ENCODE measurements around the gene ZNF385A.

ZNF385A gene

DNA sequence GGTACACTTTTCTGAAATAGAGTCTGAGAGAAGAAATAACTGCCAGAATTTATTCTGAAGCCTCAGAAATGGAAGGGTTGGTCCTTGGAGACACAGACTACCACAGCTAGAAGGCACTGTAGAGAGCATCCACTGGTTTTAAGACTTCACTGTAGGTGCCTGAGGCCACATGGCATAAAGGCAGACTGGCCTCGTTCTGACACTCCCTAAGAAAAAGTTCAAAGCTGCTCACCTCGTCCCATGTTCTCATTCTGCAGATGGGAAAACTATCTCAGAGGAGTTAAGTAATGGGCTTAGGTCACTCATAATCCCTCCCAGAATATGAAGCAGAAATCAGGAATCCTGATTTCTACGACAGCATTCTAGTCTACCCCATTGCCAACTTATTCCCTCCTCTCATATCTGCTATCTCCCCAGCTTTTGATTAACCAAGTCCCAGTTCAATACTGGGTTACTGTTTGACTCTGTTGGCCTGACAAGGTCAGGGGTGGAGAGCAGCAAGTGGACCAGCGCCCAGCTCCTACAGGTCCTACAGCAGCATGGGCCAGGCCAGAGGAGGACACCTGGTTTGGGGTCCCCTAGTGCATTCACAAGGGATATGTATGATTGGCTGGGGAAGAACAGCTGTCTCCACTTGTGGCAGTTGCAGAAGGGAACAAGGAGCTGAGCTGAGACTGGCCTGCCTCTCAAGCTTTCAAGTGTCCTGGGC is 30.8 kb upstream of the ZNF385A start:
- no peak for DNase-seq

- no peak for DNase-seq
Measured at GRCh38 chr12:54413284-54414190, 29.0 kb upstream of the ZNF385A start.

DNA sequence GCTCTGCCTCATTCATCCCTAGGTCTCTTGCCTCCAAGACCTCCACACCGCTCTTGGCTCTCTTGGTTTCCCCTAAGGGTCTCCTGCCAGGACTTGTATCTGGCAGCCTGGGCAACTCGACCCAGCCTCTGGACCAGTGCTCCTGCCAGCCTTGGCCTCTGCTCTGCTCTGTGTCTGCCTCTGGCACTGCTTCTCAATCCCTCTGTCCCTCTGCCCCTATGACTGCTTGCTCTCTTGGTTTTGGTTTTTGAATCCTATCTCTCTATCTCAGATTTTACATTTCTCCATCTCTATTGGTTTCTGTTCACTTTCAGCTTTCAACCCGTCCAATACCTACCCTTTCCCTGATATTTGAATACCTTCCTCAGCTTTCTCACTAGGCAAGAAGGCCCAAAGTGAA is 28.3 kb upstream of the ZNF385A start:
- DNase-seq: no peak

- no peak for DNase-seq
Measured at GRCh38 chr12:54412348-54412747, 27.8 kb upstream of the ZNF385A start.

DNA sequence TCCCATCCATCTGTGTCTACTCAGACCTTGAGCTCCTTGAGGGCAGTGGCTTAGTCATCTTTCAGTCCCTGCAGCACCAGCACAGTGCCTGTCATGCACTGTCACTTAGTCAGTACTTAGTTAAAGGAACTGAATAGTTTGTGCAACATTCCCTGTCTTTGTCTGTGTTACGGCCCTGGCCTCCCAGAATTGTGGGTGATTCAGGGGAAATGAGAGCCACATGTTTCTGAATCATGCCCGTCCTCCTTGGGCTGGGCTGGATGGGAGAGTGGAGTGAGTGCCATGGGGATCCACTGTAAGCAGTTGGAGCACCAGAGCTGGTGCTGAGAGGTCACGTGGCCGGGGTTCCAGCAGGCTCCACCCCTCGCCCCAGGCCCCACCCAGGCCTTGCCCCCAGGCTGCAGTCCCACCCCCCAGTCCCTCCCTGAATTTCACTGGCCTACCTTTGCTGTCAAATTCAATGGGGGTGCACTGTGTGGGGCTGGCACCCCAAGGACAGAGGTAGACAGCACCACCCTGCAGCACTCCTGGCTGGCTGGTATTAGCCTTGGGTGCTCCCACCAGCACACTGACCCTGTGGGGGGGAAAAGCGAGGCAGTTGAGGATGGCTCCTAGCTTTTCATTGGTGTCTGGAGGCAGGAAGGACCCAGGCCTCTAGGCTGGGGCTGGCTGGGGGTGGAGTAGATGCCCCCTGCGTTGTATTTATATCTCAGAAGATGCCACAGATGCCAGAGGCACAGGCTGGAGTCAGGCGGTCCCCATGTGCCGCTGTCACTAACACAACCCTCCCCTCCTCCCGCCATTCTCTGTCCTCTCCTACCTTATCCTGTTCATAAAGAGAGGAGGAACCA is 27.1 kb upstream of the ZNF385A start:
- DNase-seq: peak; percentile 40

DNA sequence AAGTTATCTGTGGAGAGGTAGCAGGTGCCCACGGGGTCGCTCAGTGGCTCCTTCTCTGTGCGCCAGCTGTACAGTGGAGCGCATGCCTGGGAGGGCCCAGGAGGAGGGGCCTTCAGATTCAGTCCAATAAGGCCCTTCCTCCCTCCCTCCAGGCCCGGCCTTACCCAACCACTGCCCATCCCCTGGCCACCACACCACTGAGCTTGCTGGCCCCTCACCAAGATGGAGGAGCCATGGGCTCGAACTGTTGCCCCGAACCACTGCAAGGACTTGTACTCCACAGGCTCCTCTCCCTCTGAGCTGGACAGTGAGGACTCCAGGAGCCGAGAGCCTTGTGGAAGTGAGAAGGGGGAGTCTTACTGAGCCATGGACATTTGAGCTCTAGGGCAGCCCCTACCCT is 24.7 kb upstream of the ZNF385A start:
- DNase-seq: no peak

GRCh38 chr12:54407183-54407905 is 22.8 kb upstream of the ZNF385A start:
- no peak for DNase-seq

GRCh38 chr12:54405573-54405972 is 21.0 kb upstream of the ZNF385A start:
- DNase-seq: no peak

- no peak for DNase-seq
Measured at GRCh38 chr12:54405106-54405505, 20.6 kb upstream of the ZNF385A start.

DNA sequence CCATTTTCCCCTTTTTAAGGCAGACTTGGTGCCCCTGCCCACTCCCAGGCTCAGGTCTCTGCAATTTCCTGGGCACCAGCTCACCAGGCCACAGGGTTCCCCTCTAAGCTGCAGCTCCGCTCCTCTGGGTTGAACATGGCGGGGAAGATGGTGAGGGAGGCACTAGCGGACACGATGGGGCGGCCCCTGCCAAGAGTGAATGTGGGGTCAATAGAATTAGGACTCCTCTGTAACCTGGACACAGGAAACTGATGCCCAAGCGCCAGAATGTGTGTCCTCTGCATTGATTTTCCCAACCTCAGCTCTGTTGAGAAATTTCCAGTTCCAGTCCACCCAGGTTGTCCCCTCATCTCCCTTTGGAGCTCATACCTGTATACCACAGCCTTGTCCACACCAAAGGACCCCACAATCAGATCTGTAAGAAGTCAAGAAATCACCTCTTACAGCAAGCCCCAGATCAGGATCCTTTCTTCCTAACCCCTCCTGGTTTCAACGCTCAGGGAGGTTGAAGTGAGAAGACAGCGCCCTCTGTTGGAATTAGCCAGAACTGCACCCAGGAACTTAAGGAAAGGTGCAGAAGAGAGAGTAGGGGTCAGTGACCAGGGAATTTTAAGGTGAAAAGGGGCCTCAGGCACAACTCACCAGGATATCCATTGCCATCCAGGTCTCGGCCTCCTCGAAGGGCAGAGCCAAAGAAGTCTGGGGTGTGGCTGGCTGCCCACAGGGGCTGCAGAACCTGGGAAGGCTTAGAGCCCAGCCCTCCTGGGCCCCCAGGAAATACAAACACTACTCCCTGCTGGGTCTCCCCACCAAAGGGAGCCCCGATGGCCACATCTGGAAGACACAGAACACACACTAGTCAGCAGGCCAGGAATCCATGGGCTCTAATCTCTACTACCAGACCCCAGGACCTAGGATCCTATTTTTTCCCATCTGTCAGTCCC is 19.8 kb upstream of the ZNF385A start:
- no peak for DNase-seq

DNA sequence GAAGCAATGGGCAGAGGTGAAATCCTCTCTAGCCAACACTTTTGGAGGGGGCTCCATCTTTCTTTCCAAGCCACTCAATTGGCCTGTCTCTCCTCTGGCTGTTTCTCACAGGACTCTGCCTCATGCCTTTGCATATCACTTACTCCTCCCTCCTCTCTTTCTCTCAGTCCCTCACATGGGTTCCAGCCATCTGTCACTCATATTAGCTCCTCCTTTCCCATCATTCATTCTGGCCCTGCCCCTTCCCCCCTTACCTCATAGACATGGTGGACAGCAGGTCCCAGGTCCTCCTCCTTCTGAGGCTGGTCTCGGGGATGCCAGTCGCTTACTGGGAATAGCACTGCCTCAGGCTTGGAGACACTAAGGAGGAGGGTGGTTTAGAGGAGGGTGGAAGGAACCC is 16.6 kb upstream of the ZNF385A start:
- no peak for DNase-seq

- peak; percentile 26 for DNase-seq
Measured at GRCh38 chr12:54398995-54399793, 14.7 kb upstream of the ZNF385A start.

DNA sequence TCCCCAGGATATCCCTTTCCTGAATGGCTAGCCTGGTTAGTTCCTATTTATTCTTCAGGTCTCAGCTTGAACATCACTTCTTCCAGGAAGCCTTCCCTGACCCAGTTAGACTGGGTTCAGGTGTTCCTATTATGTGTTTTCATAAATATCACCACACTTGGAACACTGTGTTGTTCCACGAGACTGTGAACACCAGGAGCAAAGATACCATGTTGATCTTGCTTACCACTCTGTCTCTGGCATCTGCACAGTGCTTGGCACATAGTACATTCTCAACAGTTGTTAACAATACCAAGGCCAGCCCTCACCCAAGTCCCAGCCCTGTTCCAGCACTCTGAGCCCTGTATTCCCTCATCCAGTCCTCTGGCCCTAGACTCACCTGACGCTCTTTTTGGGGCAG is 13.7 kb upstream of the ZNF385A start:
- DNase-seq: no peak

- no peak for DNase-seq
Measured at GRCh38 chr12:54397157-54397556, 12.6 kb upstream of the ZNF385A start.

DNA sequence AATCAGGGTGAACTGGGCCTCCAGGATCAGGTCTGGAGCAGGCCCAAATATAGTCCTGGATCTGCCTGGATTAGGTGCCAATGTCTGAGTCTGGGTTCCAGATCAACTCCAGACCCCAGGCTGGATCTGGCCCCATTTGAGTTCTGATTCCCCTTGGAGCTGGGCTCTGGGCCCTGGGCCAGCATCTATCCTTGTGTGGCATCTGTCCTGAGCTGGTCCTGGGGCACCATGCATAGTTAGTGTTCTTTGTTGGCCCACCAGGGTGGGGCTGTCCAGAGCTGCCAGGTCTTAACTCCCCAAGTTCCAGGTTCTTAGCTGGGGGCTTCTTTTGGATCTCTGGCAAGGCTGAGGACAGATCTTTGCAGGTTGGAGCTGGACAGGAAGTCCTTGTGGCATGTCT is 11.0 kb upstream of the ZNF385A start:
- no peak for DNase-seq

DNA sequence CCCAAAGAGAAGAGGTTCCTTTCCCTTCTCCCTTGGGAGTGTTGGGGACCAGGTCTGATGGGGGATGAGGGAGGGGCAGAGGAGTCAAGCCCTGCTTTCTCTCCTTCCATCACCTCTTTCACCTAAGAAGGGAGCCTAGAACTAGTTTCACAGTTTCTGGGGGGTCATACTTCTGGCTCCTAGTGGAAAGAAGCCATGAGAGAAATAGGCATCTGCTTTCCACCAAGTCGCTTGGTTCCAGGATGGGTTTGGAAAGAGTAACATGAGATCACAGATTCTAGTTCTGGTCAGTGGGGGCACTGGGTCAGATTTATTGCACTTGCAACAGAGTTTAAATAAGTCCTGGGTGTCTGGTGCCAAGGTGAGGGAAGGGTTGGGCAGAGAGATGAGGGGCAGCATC is 10.5 kb upstream of the ZNF385A start:
- no peak for DNase-seq

DNA sequence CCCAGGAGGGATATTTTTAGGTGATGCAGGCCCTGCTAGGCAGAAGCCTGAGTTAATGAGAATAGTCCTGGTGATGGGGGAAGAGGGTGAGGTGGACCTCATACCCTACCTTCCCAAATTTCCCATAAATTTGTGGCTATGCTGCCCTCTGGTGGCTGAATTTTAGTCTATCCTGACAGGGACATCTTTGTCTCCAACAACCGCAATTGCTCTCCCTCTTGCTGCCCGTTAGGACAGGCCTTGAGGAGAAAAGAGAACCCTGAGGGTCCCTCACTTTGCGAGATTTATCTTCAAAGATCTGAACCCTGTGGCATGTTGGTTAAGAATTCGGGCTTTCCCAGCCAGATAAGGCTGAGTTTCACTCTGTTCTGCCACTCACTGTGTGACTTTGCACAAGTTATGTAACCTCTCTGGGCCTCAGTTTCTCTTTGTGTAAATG is 9.8 kb upstream of the ZNF385A start:
- DNase-seq: no peak

DNA sequence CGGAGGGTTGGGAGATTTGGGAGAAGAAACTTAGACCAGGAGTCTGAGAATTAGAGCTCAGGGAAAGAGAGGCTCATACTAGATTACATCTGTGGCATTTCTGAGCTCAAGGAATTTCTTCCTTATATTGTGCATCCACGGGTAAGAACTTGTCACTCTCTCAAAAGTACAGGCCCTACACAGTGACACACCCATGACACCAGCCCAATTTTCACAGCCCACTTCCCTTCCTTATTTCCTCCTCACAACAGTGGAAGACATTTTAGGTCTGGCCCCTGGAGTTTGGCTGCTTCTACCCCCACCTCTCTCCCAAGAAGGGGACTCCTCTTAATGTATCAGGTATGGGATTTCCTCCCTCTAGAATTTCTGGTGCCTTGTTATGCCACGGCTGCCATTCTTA is 9.2 kb upstream of the ZNF385A start:
- DNase-seq: no peak

DNA sequence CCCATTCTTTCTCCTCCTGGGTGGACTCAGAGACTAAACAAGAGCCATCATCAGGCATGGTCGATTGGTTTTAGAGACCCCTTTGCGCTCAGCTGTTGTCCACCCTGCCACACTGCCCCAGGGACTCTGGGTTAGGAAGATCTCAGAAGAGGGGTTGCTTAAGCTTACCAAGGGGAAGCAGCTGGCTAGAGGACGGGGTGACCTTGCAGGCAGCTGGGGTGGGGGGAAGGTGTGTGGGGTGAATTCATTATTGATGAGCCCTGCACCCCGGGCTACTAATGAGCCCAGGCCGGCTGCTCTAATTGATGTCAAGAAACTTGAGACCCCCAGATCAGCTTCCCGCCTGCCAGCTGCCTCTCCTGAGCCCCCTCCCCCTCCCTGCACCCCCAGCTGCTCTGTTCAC is 8.7 kb upstream of the ZNF385A start:
- no peak for DNase-seq

DNA sequence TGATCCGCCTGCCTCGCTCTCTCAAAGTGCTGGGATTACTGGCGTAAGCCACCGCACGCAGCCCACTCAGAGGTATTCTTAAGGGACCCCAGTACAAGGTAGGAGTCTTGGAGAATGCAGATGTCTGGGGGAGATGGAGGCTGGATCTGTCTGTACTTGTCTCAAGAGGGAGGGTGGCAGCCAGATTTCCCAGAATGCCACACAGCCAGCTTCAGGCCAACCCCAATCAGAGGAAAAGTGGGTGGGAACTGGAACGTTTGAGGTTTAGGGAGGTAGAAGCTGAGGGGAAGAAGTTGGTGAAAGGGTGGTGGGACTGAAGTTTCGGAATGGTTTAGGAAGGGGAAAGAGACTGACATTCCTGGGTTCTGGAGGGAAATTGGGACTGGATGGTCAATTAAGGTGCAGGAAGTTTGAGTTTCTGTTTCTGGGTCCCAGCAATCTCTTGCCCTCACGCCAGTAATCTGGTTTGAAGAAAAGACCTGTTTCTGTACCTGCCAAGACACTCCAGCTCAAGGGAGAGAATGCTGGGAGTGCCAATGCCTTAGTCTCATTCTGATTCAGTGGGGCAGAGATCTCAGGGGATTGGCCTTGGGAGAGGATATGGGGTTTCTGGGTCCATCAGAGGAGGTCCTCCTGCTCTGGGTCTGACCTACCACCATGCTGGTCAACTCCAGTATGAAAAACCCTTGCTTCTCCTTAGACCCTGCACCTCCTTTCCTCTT is 8.1 kb upstream of the ZNF385A start:
- no peak for DNase-seq

All from GOT3 (cell line).